NCI-H748 (cell line): ENCODE measurements around the gene ABCA9.
"Not testable (repeated sequence)": the region's sequence is repeated elsewhere in the genome, so short reads cannot be mapped to it uniquely, and the experiment has no call there.

Experiments used
- DNase-seq: peaks from one replicate; lab custom pipeline; 2025; ENCODE audit not compliant: unreplicated experiment; lab: John Stamatoyannopoulos, UW

The ABCA9 gene

GRCh38 chr17:68955181-68955841 lies 105.4 kb downstream of the ABCA9 start, which contains the start of gene ABCA8:
TSS of gene ABCA8 (minus strand) at chr17:68955392. CDS start at chr17:68942034, 13,358 bp downstream.
- DNase-seq: no peak

- no peak for DNase-seq
These were observed 106.4 kb downstream of the ABCA9 start for GRCh38 chr17:68954146-68954896.

GRCh38 chr17:68953340-68953997 lies 107.3 kb downstream of the ABCA9 start:
- DNase-seq: no peak

GRCh38 chr17:68950725-68951124 lies 110.0 kb downstream of the ABCA9 start:
- DNase-seq: no peak

- not testable (repeated sequence) for DNase-seq
These were observed 112.9 kb downstream of the ABCA9 start for GRCh38 chr17:68947868-68948267.

GRCh38 chr17:68944435-68945035 lies 116.2 kb downstream of the ABCA9 start:
- DNase-seq: no peak

GRCh38 chr17:68943812-68944182 lies 116.9 kb downstream of the ABCA9 start:
- not testable (repeated sequence) for DNase-seq

GRCh38 chr17:68943123-68943811 lies 117.5 kb downstream of the ABCA9 start:
- DNase-seq: no peak

- DNase-seq: no peak
These were observed 118.3 kb downstream of the ABCA9 start for GRCh38 chr17:68942389-68942788.

GRCh38 chr17:68941761-68942160 lies 119.0 kb downstream of the ABCA9 start:
- DNase-seq: no peak

- DNase-seq: no peak
These were observed 121.5 kb downstream of the ABCA9 start for GRCh38 chr17:68939195-68939594.

GRCh38 chr17:68937890-68938514 lies 122.7 kb downstream of the ABCA9 start:
- no peak for DNase-seq

- DNase-seq: no peak
These were observed 133.2 kb downstream of the ABCA9 start for GRCh38 chr17:68927516-68927915.

GRCh38 chr17:68924793-68925720 lies 135.7 kb downstream of the ABCA9 start:
- DNase-seq: no peak
